Activated CD8-positive, alpha-beta T cell treated with anti-CD3 and anti-CD28 coated beads for 36 hours (primary cell): ENCODE measurements around the gene PET100. TPM values are rescaled to one million over a fixed set of nuclear protein-coding genes. Genes with fewer than 3 reads are reported as not detected.

Experiments
- ATAC-seq: fragments of 200-7000 bp; cut with Tn5 transposase; one replicate; pipeline ENCODE4 v1.10.0; 2021; ENCODE audit warnings: mild to moderate bottlenecking, moderate library complexity
- CTCF ChIA-PET: fragments of 350-600 bp; sonication (Branson Sonifier 250); formaldehyde crosslinking; loops from one replicate; lab custom pipeline; 2021; ENCODE audit warnings: antibody characterized with exemption; lab: Charles Lee
- POLR2A ChIA-PET: fragments of 350-600 bp; sonication (Branson Sonifier 250); formaldehyde crosslinking; loops from one replicate; lab custom pipeline; 2021; ENCODE audit warnings: antibody characterized with exemption; lab: Charles Lee
- DNase-seq: peaks from one replicate; pipeline ENCODE4 v3.0.0-alpha.2; 2020
- H3K27ac Mint-ChIP-seq: one replicate; pipeline ENCODE4 v1.8.0; 2021; ENCODE audit warnings: mild to moderate bottlenecking, mixed read lengths
- H3K27me3 Mint-ChIP-seq: one replicate; pipeline ENCODE4 v1.8.0; 2021; ENCODE audit warnings: mixed read lengths
- H3K36me3 Mint-ChIP-seq: one replicate; pipeline ENCODE4 v1.8.0; 2021; ENCODE audit warnings: low read depth, mixed read lengths
- H3K4me1 Mint-ChIP-seq: one replicate; pipeline ENCODE4 v1.8.0; 2021; ENCODE audit warnings: low read depth, mixed read lengths
- H3K4me3 Mint-ChIP-seq: one replicate; pipeline ENCODE4 v1.8.0; 2021; ENCODE audit warnings: mild to moderate bottlenecking, moderate library complexity, mixed read lengths
- H3K9me3 Mint-ChIP-seq: one replicate; pipeline ENCODE4 v1.8.0; 2021; ENCODE audit warnings: mixed read lengths
- CTCF ChIP-seq: fragments of 200-600 bp; IDR thresholded peaks from one replicate; pipeline ENCODE4 v1.8.0; 2022; ENCODE audit warnings: antibody characterized with exemption, mild to moderate bottlenecking
- intact Hi-C: fragments of 100-400 bp; cut with micrococcal nuclease; formaldehyde crosslinking; loops from one replicate; pipeline ENCODE4 v1.10.0; 2022
- total RNA-seq, 2 experiments: library from RNA; stranded (reverse); gene quantifications; one replicate each; pipeline ENCODE4 v1.2.3, GENCODE V29; 2021

PET100 gene
- total RNA-seq, 2 experiments from 2014 or later = 71.8 to 83.3 TPM

- Mint-ChIP-seq H3K36me3 (peaks cover 14% of the 10 kb centered on the region), H3K27ac (no peak overlapping the region), H3K9me3 (peaks cover 6% of the 10 kb centered on the region), H3K4me3 (no peak overlapping the region), H3K27me3 (no peaks in the 10 kb centered on the region), H3K4me1 (peaks cover 29% of the 10 kb centered on the region)
- no peak for TF ChIP-seq CTCF
- no peak for ATAC-seq
- ChIA-PET POLR2A (no interaction called here), CTCF (interaction anchor here (0.6 kb wide), 1 partner anchor 17 kb away, joined by 3 read pairs; no protein-coding TSS in a partner anchor)
- intact Hi-C loops = no loop called here
- DNase-seq = no peak
These were observed 10.3 kb downstream of the PET100 start for GRCh38 chr19:7639863-7640348.

DNA sequence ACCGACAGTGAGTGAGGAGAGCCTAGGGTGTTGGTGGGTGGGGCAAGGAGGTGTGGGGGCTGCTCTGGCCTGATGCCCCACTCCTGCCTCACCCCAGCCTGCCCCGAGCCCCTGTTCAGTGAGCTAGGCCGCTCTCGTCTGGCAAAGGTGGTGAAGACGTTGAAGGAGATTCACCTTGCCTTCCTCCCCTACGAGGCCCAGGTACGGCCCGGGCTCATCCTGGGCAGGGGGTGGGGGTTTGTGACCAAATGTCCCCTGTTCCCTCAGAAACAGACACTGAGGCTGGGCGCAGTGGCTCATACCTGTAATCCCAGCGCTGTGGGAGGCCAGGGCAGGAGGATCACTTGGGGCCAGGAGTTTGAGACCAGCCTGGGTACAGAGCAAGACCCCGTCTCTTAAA is 11.2 kb downstream of the PET100 start:
- no peak overlapping the region for H3K27ac Mint-ChIP-seq
- CTCF ChIA-PET = interaction anchor here (1.9 kb wide), 1 partner anchor 40 kb away, joined by 6 read pairs; the partner anchor contains the start of gene TRAPPC5
- POLR2A ChIA-PET = interaction anchor here (1.0 to 1.3 kb wide), 2 partner anchors 10 to 11 kb away, joined by 3 to 10 read pairs; partner anchors contain the start of genes PET100 and XAB2

DNA sequence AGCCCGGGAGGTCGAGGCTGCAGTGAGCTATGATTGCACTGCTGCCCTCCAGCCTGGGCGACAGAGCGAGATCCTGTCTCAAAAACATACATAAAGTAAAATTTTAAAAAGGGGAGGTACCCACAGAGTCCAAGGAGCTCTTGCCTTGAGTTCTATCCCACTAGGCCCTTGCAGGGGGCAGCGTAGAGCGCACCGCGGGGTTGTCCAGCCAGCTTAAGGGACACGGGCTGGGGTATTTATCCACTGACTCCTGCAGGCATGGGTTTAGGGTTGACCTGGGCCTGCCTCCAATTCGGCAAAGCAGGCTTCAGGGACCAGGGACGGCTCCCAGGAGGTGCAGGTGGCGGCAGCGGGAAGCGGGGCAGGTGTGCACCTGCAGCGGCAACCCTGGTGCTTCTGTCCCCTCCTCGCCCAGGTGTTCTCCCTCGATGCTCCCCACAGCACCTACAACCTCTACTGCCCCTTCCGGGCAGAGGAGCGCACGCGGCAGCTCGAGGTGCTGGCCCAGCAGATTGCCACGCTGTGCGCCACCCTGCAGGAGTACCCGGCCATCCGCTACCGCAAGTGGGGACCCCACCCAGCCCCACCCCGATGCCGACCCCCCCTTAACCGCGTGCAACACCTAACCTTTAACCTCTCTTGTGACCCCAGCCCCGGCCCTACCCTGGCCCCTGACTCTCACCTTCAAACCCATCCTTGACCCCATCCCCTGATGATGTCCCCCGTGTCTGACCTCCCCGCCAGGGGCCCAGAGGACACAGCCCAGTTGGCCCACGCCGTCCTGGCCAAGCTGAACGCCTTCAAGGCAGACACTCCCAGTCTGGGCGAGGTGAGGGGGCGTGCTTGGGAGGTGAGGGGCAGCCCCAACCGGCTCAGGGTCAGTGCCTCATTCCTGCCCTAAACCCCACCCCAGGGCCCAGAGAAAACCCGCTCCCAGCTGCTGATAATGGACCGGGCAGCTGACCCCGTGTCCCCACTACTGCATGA is 12.0 kb downstream of the PET100 start:
- no peak for ATAC-seq
- no peak overlapping the region for H3K4me3 Mint-ChIP-seq
- peaks cover 18% of the 10 kb centered on the region for H3K36me3 Mint-ChIP-seq
- intact Hi-C loops = no loop called here
- no peaks in the 10 kb centered on the region for H3K27me3 Mint-ChIP-seq
- ChIA-PET CTCF (interaction anchor here (1.2 to 1.9 kb wide), 4 partner anchors 10 to 158 kb away, joined by 3 to 6 read pairs (median 6); partner anchors contain the start of gene TRAPPC5), POLR2A (interaction anchor here (0.9 to 1.3 kb wide), 3 partner anchors 9 to 40 kb away, joined by 3 to 10 read pairs (median 3); partner anchors contain the start of genes PET100 and XAB2)
- no peak overlapping the region for H3K27ac Mint-ChIP-seq
- peaks cover 6% of the 10 kb centered on the region for H3K9me3 Mint-ChIP-seq
- H3K4me1 Mint-ChIP-seq = peaks cover 19% of the 10 kb centered on the region
- TF ChIP-seq CTCF = no peak
- no peak for DNase-seq

More for the DNA sequence above, 11.2 kb downstream of the PET100 start:
- DNase-seq = no peak
- Mint-ChIP-seq H3K27me3 (no peaks in the 10 kb centered on the region), H3K4me1 (peaks cover 26% of the 10 kb centered on the region), H3K4me3 (no peak overlapping the region), H3K36me3 (peaks cover 17% of the 10 kb centered on the region), H3K9me3 (peaks cover 6% of the 10 kb centered on the region)
- intact Hi-C loops = no loop called here
- ATAC-seq = no peak
- TF ChIP-seq CTCF = no peak

DNA sequence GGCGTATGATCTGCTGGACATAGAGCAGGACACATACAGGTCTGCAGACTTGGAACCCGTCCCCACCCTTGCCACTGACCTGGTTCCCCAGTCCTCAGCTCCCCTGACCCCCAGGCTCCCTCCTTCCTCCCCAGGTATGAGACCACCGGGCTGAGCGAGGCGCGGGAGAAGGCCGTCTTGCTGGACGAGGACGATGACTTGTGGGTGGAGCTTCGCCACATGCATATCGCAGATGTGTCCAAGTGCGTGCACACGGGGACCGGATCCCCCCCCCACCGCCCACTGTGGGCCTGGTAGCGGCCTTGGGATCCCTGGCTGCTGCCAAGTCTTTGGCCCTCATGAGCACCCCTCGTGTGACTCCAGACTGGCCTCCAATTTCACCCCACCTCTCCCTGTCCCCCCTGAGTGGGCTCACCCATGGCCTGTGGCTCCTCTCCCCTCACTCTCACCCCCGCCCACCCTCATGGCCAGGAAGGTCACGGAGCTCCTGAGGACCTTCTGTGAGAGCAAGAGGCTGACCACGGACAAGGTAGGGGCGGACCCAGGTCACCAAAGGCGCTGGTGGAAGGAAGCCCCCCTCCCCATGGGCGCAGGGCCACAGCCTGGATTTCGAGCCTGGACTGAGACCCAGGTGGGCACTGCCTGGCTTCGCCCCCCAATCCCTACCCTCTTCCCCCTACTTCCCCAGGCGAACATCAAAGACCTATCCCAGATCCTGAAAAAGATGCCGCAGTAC is 12.9 kb downstream of the PET100 start:
- no peak overlapping the region for H3K27ac Mint-ChIP-seq

More for the DNA sequence above, 12.9 kb downstream of the PET100 start:
- Mint-ChIP-seq H3K9me3 (peaks cover 6% of the 10 kb centered on the region), H3K27me3 (no peaks in the 10 kb centered on the region), H3K4me1 (peaks cover 16% of the 10 kb centered on the region), H3K36me3 (peaks cover 18% of the 10 kb centered on the region), H3K4me3 (no peak overlapping the region)
- intact Hi-C loops = no loop called here
- no peak for DNase-seq
- POLR2A ChIA-PET = interaction anchor here (1.0 to 1.2 kb wide), 2 partner anchors 15 to 16 kb away, joined by 3 read pairs; no protein-coding TSS in a partner anchor
- CTCF ChIA-PET = interaction anchor here (1.2 to 1.9 kb wide), 4 partner anchors 10 to 157 kb away, joined by 3 to 6 read pairs (median 6); partner anchors contain the start of gene TRAPPC5
- ATAC-seq = no peak
- no peak for TF ChIP-seq CTCF
